ENCODE results near the gene POP7. TPM values are rescaled to one million over a fixed set of nuclear protein-coding genes. Genes with fewer than 3 reads are reported as not detected.

POP7 gene
- total RNA-seq, 1 experiment from 2014 or later, result 29.7 TPM

DNA sequence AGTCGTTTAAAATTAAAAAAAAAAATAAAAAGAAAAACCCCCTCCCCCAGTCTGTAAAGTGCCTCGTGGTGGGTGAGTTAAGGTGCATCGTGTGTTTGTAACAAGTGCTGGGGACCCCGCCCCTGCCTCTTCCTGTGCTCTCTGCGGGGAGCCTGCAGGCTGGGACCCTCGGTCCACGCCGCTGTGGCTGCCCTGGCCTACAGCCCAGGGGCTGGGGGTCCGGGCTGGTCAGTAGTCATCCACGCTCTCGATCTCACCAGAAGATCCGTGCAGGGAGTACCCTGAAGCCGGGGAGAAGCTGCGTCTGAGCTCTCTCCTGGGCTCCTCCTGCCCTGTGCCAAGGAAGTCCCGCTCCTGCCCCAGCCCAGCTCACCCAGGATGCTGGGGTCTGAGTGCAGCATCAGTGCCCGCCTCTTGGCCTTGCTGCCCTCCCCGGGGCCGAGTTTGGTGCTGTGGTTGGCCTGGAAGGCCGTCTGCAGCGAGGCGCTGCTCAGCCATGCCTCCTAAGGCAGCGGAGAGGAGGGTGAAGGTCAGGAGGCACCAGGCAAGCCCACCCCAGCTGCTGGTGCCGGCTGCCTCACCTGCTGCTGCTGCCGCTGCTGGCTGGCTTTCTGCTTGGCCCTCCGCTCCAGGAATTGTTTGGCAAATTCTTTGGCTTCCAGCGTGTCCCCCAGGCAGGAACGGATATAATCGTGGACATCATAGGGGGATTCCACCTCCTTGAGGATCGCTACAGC, 24.3 kb upstream of the POP7 start:
- peaks cover 11% of the 10 kb centered on the region for H3K36me3 ChIP-seq (ENCODE audit: insufficient read depth, low read length)
- peaks cover 2% of the 10 kb centered on the region for H3K4me1 ChIP-seq (ENCODE audit: low read length)

DNA sequence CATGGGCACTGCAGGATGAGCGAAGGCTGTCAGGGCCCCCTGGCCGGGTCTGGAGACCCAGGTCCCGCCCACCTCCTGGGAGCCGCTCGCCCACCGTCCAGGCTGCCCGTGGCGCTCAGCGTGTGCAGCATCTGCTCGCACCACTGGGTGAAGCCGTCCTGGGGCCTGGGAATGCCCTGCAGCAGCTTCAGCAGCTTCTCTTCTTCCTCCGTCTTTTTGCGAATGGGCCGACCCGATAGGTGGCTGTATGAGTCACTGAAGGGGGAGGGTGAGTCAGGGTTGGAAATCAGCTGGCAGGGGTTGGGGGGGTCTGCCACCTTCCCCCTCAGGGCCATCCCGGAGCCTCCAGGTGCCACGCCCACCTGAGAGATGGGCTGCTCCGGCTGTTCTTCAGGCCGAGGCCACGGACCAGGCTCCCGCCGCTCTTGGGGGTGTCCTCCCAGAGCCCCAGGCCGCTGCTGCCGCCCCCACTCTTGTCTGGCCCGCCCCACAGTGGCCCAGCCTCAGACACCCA, 23.6 kb upstream of the POP7 start:
- H3K4me3 ChIP-seq (ENCODE audit: low read length), result no peak overlapping the region
- H3K9me3 ChIP-seq (ENCODE audit: low read length), result no peaks in the 10 kb centered on the region
- no peak overlapping the region for H3K4me2 ChIP-seq (ENCODE audit: low read depth, low read length, poor library complexity, severe bottlenecking)
- H2AFZ ChIP-seq (ENCODE audit: low read length), result no peak overlapping the region
- H3K27ac ChIP-seq (ENCODE audit: low read length), result no peak overlapping the region
- no peaks in the 10 kb centered on the region for H3K9me2 ChIP-seq (replicated peaks; ENCODE audit: insufficient read depth, low read length)
- H3K36me3 ChIP-seq (ENCODE audit: insufficient read depth, low read length), result peaks cover 11% of the 10 kb centered on the region
- no peaks in the 10 kb centered on the region for H3K4me1 ChIP-seq (ENCODE audit: low read length)
- no peaks in the 10 kb centered on the region for H3K27me3 ChIP-seq (ENCODE audit: low read length)
- no peak overlapping the region for H3K9ac ChIP-seq (ENCODE audit: low read length)
- DNase-seq, result no peak
- H4K20me1 ChIP-seq (ENCODE audit: insufficient read depth, low read depth, low read length), result 0 out of 2 replicates have a peak, but pooled peaks cover 3% of the 10 kb centered on the region
- H3K79me2 ChIP-seq (ENCODE audit: low read length), result no peaks in the 10 kb centered on the region

More for the DNA sequence above, 24.3 kb upstream of the POP7 start:
- Histone ChIP-seq H3K4me2 (ENCODE audit: low read depth, low read length, poor library complexity, severe bottlenecking) (no peak overlapping the region), H2AFZ (ENCODE audit: low read length) (no peak overlapping the region), H4K20me1 (ENCODE audit: insufficient read depth, low read depth, low read length) (0 out of 2 replicates have a peak, but pooled peaks cover 3% of the 10 kb centered on the region), H3K27ac (ENCODE audit: low read length) (no peak overlapping the region), H3K9me2 (replicated peaks; ENCODE audit: insufficient read depth, low read length) (no peaks in the 10 kb centered on the region), H3K9ac (ENCODE audit: low read length) (no peak overlapping the region), H3K79me2 (ENCODE audit: low read length) (no peaks in the 10 kb centered on the region; the same call in 1 of the 2 replicates), H3K4me3 (ENCODE audit: low read length) (no peak overlapping the region), H3K27me3 (ENCODE audit: low read length) (no peaks in the 10 kb centered on the region), H3K9me3 (ENCODE audit: low read length) (no peaks in the 10 kb centered on the region)
- no peak for DNase-seq

DNA sequence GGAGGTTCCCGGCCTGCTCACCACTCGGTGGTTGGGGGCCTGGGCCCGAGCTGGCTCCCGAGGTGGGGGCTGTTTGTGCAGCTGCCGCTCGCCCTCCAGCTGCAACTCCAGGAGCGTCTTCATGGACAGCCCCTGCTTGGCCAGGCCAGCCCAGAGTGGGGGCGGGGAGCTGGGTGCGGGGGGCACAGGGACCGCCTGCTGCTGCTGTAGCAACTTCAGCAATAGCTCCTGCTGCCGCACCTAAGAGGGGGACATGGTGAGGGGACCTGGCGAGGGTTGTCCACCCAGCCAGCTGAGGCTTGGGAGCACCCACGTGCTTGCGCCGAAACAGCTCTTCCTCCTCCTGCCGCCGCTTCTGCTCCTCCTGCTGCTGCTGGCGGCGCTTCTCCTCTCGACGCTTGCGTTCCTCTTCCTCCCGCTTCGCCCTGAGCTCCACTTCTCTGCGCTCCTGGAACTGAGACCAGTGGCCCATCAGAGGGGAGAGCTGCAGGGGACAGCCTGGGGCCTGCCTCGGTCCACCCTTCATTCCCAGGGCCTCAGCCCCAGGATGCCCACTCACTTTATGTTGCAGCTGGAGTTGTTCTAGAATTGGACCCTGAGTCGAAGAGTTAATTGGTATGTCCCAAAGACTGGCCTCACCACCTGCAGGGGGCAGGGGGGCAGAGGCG, 22.8 kb upstream of the POP7 start:
- Histone ChIP-seq H3K9ac (ENCODE audit: low read length) (no peak overlapping the region), H4K20me1 (ENCODE audit: insufficient read depth, low read depth, low read length) (0 out of 2 replicates have a peak, but pooled peaks cover 3% of the 10 kb centered on the region), H3K4me1 (ENCODE audit: low read length) (no peaks in the 10 kb centered on the region), H3K36me3 (ENCODE audit: insufficient read depth, low read length) (peaks cover 17% of the 10 kb centered on the region), H3K9me3 (ENCODE audit: low read length) (no peaks in the 10 kb centered on the region), H3K9me2 (replicated peaks; ENCODE audit: insufficient read depth, low read length) (no peaks in the 10 kb centered on the region), H3K27ac (ENCODE audit: low read length) (no peak overlapping the region), H3K4me3 (ENCODE audit: low read length) (no peak overlapping the region), H3K79me2 (ENCODE audit: low read length) (no peaks in the 10 kb centered on the region), H3K4me2 (ENCODE audit: low read depth, low read length, poor library complexity, severe bottlenecking) (no peak overlapping the region), H3K27me3 (ENCODE audit: low read length) (no peaks in the 10 kb centered on the region), H2AFZ (ENCODE audit: low read length) (no peak overlapping the region)
- DNase-seq, result no peak

DNA sequence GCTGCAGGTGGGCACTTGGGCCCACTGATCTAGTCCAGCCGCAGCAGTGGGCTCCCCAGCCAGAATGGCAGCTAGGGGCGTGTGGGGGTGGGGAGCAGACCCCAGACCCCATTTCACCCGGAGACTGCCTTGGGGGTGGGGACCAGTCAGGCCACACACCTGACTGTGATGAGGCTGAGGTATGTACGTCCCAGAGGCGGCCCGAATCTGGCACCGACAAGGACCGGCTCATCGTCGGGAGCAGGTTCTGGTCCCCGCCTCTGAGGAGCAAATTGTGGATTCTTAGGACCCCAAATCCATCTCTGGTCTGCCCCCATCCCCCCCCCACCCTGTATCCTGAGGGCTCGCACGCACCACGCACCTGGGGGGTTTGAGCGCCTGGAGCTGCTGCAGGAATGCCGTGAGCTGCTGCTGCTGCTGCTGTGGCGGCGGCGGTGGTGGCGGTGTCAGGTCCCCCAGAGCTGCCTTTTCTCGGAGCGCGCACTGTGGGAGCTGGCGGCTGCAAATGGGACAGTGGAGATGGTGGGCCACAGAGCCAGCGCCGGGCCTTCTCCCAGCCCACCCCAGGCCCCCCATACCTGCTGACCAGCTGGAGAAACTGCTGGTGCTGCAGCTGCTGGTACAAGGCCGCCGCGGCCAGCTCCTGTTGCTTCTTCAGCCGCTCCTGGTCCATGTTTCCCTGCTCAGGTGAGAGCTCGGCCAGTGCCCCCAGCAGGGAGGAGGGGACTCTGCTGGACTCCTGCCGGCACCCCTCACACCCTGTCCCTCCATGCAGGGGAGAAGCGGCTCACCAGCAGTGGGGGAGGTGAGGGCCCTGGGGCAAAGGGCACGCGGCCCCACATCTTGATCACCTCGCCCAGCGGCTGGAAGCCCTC, 22.0 kb upstream of the POP7 start:
- peaks cover 11% of the 10 kb centered on the region for H4K20me1 ChIP-seq (ENCODE audit: insufficient read depth, low read depth, low read length)
- no peak overlapping the region for H3K4me3 ChIP-seq (ENCODE audit: low read length)
- no peak overlapping the region for H3K27ac ChIP-seq (ENCODE audit: low read length)
- H2AFZ ChIP-seq (ENCODE audit: low read length), result no peak overlapping the region
- no peaks in the 10 kb centered on the region for H3K9me3 ChIP-seq (ENCODE audit: low read length)
- no peaks in the 10 kb centered on the region for H3K9me2 ChIP-seq (replicated peaks; ENCODE audit: insufficient read depth, low read length)
- peaks cover 7% of the 10 kb centered on the region for H3K79me2 ChIP-seq (ENCODE audit: low read length)
- no peaks in the 10 kb centered on the region for H3K27me3 ChIP-seq (ENCODE audit: low read length)
- H3K4me2 ChIP-seq (ENCODE audit: low read depth, low read length, poor library complexity, severe bottlenecking), result no peak overlapping the region
- peaks cover 20% of the 10 kb centered on the region for H3K36me3 ChIP-seq (ENCODE audit: insufficient read depth, low read length)
- no peak overlapping the region for H3K9ac ChIP-seq (ENCODE audit: low read length)
- no peaks in the 10 kb centered on the region for H3K4me1 ChIP-seq (ENCODE audit: low read length)
- no peak for DNase-seq

DNA sequence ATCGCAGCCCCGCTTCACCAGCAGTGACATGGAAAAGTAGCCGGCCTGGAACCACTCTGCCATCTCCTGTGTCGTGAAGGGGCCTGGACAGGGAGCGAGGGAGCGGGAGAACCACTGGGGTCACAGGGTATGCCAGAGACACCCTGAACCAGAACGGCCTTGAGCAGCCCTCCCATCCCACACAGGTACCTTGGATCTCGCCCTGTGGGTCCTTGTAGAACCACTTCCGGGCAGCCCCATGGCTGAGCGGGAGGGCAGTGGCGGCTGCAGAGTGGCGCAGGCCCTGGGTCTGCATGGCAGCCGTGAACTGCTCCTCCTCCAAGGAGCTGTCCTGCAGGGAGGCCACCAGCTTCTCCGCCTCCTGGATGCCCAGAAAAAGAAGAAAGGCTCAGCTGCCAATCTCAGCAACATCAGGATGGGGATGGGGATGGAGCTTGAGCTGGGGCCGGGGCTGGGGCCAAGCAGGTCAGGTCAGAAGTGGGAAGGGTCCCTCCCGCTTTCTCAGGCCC, 21.3 kb upstream of the POP7 start:
- Histone ChIP-seq H3K4me3 (ENCODE audit: low read length) (no peak overlapping the region), H3K27ac (ENCODE audit: low read length) (no peak overlapping the region), H3K4me2 (ENCODE audit: low read depth, low read length, poor library complexity, severe bottlenecking) (no peak overlapping the region), H4K20me1 (ENCODE audit: insufficient read depth, low read depth, low read length) (peaks cover 15% of the 10 kb centered on the region), H3K27me3 (ENCODE audit: low read length) (no peaks in the 10 kb centered on the region), H3K9me3 (ENCODE audit: low read length) (no peaks in the 10 kb centered on the region), H3K36me3 (ENCODE audit: insufficient read depth, low read length) (peaks cover 16% of the 10 kb centered on the region), H2AFZ (ENCODE audit: low read length) (no peak overlapping the region), H3K79me2 (ENCODE audit: low read length) (peaks cover 14% of the 10 kb centered on the region), H3K9me2 (replicated peaks; ENCODE audit: insufficient read depth, low read length) (no peaks in the 10 kb centered on the region), H3K4me1 (ENCODE audit: low read length) (no peaks in the 10 kb centered on the region), H3K9ac (ENCODE audit: low read length) (no peak overlapping the region)
- no peak for DNase-seq

DNA sequence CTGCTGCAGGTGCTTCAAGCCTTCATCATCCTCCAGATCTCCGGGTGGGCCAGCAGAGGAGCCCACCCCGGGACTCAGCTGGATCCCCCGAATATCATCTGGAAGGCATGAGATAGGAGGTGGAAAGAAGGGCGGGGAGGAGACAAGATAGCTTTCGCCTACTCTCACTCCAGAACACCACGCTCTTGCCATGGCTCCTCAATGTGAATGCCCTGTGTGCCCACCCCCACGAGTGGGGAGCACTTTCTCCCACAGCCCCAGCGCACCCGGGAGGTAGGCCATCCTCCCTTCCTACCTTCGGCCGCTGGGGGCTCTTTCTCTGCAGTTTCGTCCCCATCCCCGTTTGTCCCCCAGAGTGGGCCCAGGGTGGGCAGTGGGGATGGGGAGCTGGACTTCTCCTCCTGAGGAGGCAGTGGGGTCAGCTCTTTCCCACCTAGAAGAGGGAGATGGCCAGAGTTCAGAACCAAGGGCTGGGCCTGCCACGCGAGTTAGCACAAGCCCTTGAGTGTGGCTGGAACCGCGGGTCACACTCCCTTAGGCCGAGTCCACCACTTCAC, 20.8 kb upstream of the POP7 start:
- Histone ChIP-seq H3K9me3 (ENCODE audit: low read length) (no peaks in the 10 kb centered on the region), H4K20me1 (ENCODE audit: insufficient read depth, low read depth, low read length) (peaks cover 20% of the 10 kb centered on the region), H2AFZ (ENCODE audit: low read length) (no peak overlapping the region), H3K36me3 (ENCODE audit: insufficient read depth, low read length) (peaks cover 15% of the 10 kb centered on the region), H3K4me1 (ENCODE audit: low read length) (no peaks in the 10 kb centered on the region), H3K27me3 (ENCODE audit: low read length) (no peaks in the 10 kb centered on the region), H3K27ac (ENCODE audit: low read length) (no peak overlapping the region), H3K4me3 (ENCODE audit: low read length) (no peak overlapping the region), H3K79me2 (ENCODE audit: low read length) (peaks cover 19% of the 10 kb centered on the region), H3K4me2 (ENCODE audit: low read depth, low read length, poor library complexity, severe bottlenecking) (no peak overlapping the region), H3K9me2 (replicated peaks; ENCODE audit: insufficient read depth, low read length) (no peaks in the 10 kb centered on the region), H3K9ac (ENCODE audit: low read length) (no peak overlapping the region)
- no peak for DNase-seq

DNA sequence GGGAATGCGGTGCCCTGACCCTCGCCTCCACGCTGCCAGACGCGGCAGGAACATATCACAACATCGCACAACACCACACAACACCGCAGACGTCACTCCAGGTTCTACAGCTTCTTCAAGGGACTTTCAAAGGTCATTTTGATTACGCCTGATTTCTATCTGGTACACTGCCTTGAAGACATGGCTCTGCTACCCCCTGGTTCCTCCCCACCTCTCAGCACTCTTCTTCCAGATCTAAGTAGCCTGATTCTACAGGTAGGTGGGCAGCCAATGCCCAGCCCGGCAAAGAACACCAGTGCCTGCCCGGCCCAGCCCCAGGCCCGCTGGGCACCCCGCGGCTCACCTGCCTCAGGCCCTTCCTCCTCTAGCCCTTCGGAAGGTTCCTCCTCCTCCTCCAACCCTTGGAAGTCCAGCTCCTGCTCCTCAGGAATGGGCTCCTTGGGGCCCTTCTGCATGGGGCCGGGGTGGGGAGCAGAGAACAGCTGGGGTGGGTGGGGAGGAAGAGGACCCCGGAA, 20.2 kb upstream of the POP7 start:
- Histone ChIP-seq H3K4me3 (ENCODE audit: low read length) (no peak overlapping the region), H3K9me2 (replicated peaks; ENCODE audit: insufficient read depth, low read length) (no peaks in the 10 kb centered on the region), H3K4me2 (ENCODE audit: low read depth, low read length, poor library complexity, severe bottlenecking) (no peak overlapping the region), H3K9me3 (ENCODE audit: low read length) (no peaks in the 10 kb centered on the region), H2AFZ (ENCODE audit: low read length) (no peak overlapping the region), H3K79me2 (ENCODE audit: low read length) (peaks cover 25% of the 10 kb centered on the region), H3K36me3 (ENCODE audit: insufficient read depth, low read length) (peaks cover 15% of the 10 kb centered on the region), H3K27ac (ENCODE audit: low read length) (no peak overlapping the region), H3K27me3 (ENCODE audit: low read length) (no peaks in the 10 kb centered on the region), H4K20me1 (ENCODE audit: insufficient read depth, low read depth, low read length) (peaks cover 23% of the 10 kb centered on the region), H3K9ac (ENCODE audit: low read length) (no peak overlapping the region), H3K4me1 (ENCODE audit: low read length) (no peaks in the 10 kb centered on the region)
- DNase-seq, result no peak

Measured in Karpas-422 (cell line).